ENCODE measurements around the gene ZFHX3. TPM values are rescaled to one million over a fixed set of nuclear protein-coding genes. Genes with fewer than 3 reads are reported as not detected.
A peak's percentile ranks its signal among the peaks of the same experiment; 100 is the strongest.

Gene ZFHX3
- total and polyA plus RNA-seq, 9 of the 15 experiments (the other 6 are each of a cell fraction or from before 2014, with no cell fraction given) = 0.01 to 0.23 (median 0.06) TPM; not detected in 4

DNA sequence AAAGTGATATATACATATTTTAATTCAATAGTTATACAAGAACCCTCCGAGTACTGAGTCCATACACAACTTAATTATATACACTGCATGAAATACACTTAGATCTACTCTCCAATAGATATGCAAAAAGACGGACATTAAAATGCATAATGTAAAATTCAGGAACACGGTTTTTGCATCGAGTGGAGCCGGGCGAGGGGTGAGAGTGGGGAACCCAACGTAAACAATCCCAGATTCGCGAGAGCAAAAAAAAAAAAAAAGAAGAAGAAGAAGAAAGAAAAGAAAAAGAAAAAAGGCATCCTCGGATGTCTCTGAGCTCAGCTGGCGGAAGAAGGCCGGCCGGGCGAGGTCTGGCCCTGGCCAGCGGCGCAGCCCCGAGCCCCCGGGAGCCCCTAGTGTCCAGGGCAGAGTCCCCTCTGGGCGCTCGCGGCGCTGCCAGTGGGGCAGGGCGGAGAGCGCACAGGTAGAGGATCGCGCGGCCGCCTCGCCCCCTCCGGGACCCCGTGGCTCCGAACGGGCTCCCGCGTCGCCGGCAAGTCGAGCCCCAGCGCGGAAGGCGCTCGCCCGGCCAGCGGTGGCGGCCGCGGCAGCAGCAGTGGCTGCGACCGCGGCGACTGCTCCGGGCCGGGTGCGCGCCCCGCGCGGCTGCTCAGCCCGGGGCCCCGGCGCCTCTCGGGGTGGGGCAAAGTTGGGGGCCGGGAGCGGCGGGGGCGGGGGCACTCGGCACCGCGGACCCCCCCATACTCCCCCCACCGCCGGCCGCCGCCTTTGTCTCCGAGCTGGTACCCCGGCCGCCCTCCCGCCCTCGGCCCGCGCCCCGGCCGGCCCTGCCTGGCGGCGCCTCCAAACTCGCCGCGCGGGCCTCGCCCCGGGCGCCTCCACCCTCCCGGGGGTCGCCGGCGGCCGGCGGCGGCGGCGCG is 9.6 kb upstream of the ZFHX3 start:
- no TSS peak for BruUV-seq (replicated peaks)
- H3K9ac ChIP-seq (ENCODE audit: insufficient read depth in 1 of 2, low read depth in 2 of 2, low read length in 2 of 2) = no peak overlapping the region
- H3K4me1 ChIP-seq (replicated peaks in 1 of 2; ENCODE audit: control insufficient read depth in 2 of 2, insufficient read depth in 2 of 2, low read length in 2 of 2) = peaks cover 0 to 13% of the 10 kb centered on the region in 2 experiments; a peak in 2 of 5 replicates
- H3K9me3 ChIP-seq (replicated peaks; ENCODE audit: control insufficient read depth, insufficient read depth, low read depth, low read length) = no peaks in the 10 kb centered on the region
- no peak overlapping the region for H2AFZ ChIP-seq (ENCODE audit: low read depth, low read length)
- intact Hi-C loops (cut with micrococcal nuclease) = no loop called here
- no peak overlapping the region for H3K4me3 ChIP-seq
- no peaks in the 10 kb centered on the region for H3K79me2 ChIP-seq (ENCODE audit: control insufficient read depth, insufficient read depth, low read length)
- 18% methylated on average over 24 of the region's 101 CpGs for WGBS (ENCODE audit: insufficient coverage, low coverage, missing lambda C conversion rate)
- H4K20me1 ChIP-seq (replicated peaks; ENCODE audit: control insufficient read depth, insufficient read depth, low read length) = 0 out of 2 replicates have a peak, but pooled peaks cover 3% of the 10 kb centered on the region
- peak; percentile 7 to 43 (median 24) for DNase-seq (ENCODE audit: extremely low read depth in 1 of 4, low spot score in 3 of 4)
- no peak overlapping the region for H3K27ac ChIP-seq (ENCODE audit: extremely low read depth, low read depth, low read length)
- CTCF ChIA-PET (ENCODE audit: low intra/inter-chr PET ratio) = no interaction called here
- H3K36me3 ChIP-seq (ENCODE audit: control insufficient read depth, insufficient read depth, low read length) = no peaks in the 10 kb centered on the region
- FAIRE-seq = no peak
- 0 out of 3 replicates have a peak, but pooled peaks have one; percentile 36 for ATAC-seq
- in situ Hi-C loops (cut with MboI) = no loop called here
- POLR2A ChIA-PET = interaction anchor here (1.1 kb wide), 1 partner anchor 24 kb away, joined by 3 read pairs; no protein-coding TSS in a partner anchor
- H3K27me3 ChIP-seq (ENCODE audit: control insufficient read depth in 2 of 2, insufficient read depth in 2 of 2, low read length in 2 of 2) = peaks cover 25 to 28% of the 10 kb centered on the region in 2 experiments
- H3K4me2 ChIP-seq (ENCODE audit: insufficient read depth, low read length) = no peak overlapping the region
- H3K9me1 ChIP-seq (ENCODE audit: control insufficient read depth, insufficient read depth, low read length) = no peaks in the 10 kb centered on the region
- TF ChIP-seq, protein P1, sequence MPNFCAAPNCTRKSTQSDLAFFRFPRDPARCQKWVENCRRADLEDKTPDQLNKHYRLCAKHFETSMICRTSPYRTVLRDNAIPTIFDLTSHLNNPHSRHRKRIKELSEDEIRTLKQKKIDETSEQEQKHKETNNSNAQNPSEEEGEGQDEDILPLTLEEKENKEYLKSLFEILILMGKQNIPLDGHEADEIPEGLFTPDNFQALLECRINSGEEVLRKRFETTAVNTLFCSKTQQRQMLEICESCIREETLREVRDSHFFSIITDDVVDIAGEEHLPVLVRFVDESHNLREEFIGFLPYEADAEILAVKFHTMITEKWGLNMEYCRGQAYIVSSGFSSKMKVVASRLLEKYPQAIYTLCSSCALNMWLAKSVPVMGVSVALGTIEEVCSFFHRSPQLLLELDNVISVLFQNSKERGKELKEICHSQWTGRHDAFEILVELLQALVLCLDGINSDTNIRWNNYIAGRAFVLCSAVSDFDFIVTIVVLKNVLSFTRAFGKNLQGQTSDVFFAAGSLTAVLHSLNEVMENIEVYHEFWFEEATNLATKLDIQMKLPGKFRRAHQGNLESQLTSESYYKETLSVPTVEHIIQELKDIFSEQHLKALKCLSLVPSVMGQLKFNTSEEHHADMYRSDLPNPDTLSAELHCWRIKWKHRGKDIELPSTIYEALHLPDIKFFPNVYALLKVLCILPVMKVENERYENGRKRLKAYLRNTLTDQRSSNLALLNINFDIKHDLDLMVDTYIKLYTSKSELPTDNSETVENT (CRISPR knock-in tag; IDR thresholded peaks at IDR 0.05) = no peak
- TF ChIP-seq ETS2 (tag; IDR thresholded peaks at IDR 0.05; ENCODE audit: borderline replicate concordance, poor library complexity, severe bottlenecking) (no peak), MXI1 (IDR thresholded peaks at IDR 0.05; ENCODE audit: low read depth, low read length) (no peak), PYGO2 (tag; IDR thresholded peaks at IDR 0.05) (no peak), TAF15 (IDR thresholded peaks at IDR 0.05; ENCODE audit: low read depth, low read length) (no peak), NFIX (CRISPR knock-in tag; IDR thresholded peaks at IDR 0.05; ENCODE audit: low read depth) (no peak), POLR2G (IDR thresholded peaks at IDR 0.05; ENCODE audit: low read depth, low read length) (no peak), ZBTB17 (CRISPR knock-in tag; IDR thresholded peaks at IDR 0.05) (no peak), ARHGAP35 (IDR thresholded peaks at IDR 0.05; ENCODE audit: partially characterized antibody) (no peak), ZC3H11A (IDR thresholded peaks at IDR 0.05; ENCODE audit: low read depth, low read length) (no peak), SMARCB1 (IDR thresholded peaks at IDR 0.05; ENCODE audit: insufficient read length, low read depth) (no peak)
- TF ChIP-seq, protein P2, sequence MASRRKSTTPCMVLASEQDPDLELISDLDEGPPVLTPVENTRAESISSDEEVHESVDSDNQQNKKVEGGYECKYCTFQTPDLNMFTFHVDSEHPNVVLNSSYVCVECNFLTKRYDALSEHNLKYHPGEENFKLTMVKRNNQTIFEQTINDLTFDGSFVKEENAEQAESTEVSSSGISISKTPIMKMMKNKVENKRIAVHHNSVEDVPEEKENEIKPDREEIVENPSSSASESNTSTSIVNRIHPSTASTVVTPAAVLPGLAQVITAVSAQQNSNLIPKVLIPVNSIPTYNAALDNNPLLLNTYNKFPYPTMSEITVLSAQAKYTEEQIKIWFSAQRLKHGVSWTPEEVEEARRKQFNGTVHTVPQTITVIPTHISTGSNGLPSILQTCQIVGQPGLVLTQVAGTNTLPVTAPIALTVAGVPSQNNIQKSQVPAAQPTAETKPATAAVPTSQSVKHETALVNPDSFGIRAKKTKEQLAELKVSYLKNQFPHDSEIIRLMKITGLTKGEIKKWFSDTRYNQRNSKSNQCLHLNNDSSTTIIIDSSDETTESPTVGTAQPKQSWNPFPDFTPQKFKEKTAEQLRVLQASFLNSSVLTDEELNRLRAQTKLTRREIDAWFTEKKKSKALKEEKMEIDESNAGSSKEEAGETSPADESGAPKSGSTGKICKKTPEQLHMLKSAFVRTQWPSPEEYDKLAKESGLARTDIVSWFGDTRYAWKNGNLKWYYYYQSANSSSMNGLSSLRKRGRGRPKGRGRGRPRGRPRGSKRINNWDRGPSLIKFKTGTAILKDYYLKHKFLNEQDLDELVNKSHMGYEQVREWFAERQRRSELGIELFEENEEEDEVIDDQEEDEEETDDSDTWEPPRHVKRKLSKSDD (conservative IDR thresholded peaks at IDR 0.05; ENCODE audit: low read length) = no peak
- TF ChIP-seq, protein P3, sequence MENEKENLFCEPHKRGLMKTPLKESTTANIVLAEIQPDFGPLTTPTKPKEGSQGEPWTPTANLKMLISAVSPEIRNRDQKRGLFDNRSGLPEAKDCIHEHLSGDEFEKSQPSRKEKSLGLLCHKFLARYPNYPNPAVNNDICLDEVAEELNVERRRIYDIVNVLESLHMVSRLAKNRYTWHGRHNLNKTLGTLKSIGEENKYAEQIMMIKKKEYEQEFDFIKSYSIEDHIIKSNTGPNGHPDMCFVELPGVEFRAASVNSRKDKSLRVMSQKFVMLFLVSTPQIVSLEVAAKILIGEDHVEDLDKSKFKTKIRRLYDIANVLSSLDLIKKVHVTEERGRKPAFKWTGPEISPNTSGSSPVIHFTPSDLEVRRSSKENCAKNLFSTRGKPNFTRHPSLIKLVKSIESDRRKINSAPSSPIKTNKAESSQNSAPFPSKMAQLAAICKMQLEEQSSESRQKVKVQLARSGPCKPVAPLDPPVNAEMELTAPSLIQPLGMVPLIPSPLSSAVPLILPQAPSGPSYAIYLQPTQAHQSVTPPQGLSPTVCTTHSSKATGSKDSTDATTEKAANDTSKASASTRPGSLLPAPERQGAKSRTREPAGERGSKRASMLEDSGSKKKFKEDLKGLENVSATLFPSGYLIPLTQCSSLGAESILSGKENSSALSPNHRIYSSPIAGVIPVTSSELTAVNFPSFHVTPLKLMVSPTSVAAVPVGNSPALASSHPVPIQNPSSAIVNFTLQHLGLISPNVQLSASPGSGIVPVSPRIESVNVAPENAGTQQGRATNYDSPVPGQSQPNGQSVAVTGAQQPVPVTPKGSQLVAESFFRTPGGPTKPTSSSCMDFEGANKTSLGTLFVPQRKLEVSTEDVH (IDR thresholded peaks at IDR 0.05; ENCODE audit: low read depth, partially characterized antibody) = no peak

Data from K562 (cell line).